Suprapubic skin (tissue), 4 donors: ENCODE results near the gene ZNF28. TPM values are rescaled to one million over a fixed set of nuclear protein-coding genes. Genes with fewer than 3 reads are reported as not detected.

Experiments used
- DNase-seq, 2 donors: peaks; one replicate each; pipeline ENCODE4 v3.0.0-alpha.2; 2019; ENCODE audit warnings: low spot score in 2 of 2
- H3K27ac ChIP-seq: fragments of 200-600 bp; sonication (generic); one replicate; pipeline ENCODE4 v1.5.1; 2019
- H3K27me3 ChIP-seq: fragments of 200-600 bp; sonication (generic); one replicate; pipeline ENCODE4 v1.5.1; 2019
- H3K36me3 ChIP-seq: fragments of 200-600 bp; sonication (generic); one replicate; pipeline ENCODE4 v1.5.1; 2019
- H3K4me1 ChIP-seq: fragments of 200-600 bp; sonication (generic); one replicate; pipeline ENCODE4 v1.5.1; 2019
- H3K4me3 ChIP-seq: fragments of 200-600 bp; sonication (generic); one replicate; pipeline ENCODE4 v1.5.1; 2019; ENCODE audit warnings: mild to moderate bottlenecking
- H3K9me3 ChIP-seq: fragments of 200-600 bp; sonication (generic); one replicate; pipeline ENCODE4 v1.5.1; 2019
- CTCF ChIP-seq, 2 donors: fragments of 200-600 bp in 1 of 2; fragments of 450-650 bp in 1 of 2; sonication (generic) in 1 of 2; IDR thresholded peaks; one replicate each; pipeline ENCODE4 v1.5.1; 2016 to 2019; ENCODE audit warnings: antibody characterized with exemption in 2 of 2, mild to moderate bottlenecking in 1 of 2, moderate library complexity in 1 of 2
- POLR2A ChIP-seq, 2 donors: fragments of 450-650 bp; IDR thresholded peaks; one replicate each; pipeline ENCODE4 v1.6.1; 2017; ENCODE audit warnings: antibody characterized with exemption in 2 of 2, mild to moderate bottlenecking in 2 of 2, moderate library complexity in 2 of 2
- WGBS: methylation state at CpG from one replicate; pipeline ENCODE4 v1.1.5; 2018; 5-methylcytosine and 5-hydroxymethylcytosine counted together
- total RNA-seq, 4 donors: library from RNA; depleted of rRNA; stranded (reverse); fragments of >200 nt; gene quantifications; one replicate each; pipeline ENCODE4 v1.1.0, GENCODE V29; 2016

Gene ZNF28
- total RNA-seq, 4 donors from 2014 or later, result 10.0 to 16.7 (median 14.9) TPM

- TF ChIP-seq POLR2A (IDR thresholded peaks at IDR 0.05), result no peak
- H3K36me3 ChIP-seq, result no peaks in the 10 kb centered on the region
- 62% methylated on average over 4 of the region's 4 CpGs for WGBS
These were observed 71.7 kb downstream of the ZNF28 start for GRCh38 chr19:52749780-52750179.

GRCh38 chr19:52748336-52748950 is 73.0 kb downstream of the ZNF28 start:
- Histone ChIP-seq H3K4me1 (no peaks in the 10 kb centered on the region), H3K4me3 (no peak overlapping the region), H3K36me3 (no peaks in the 10 kb centered on the region), H3K27ac (no peak overlapping the region), H3K9me3 (no peaks in the 10 kb centered on the region), H3K27me3 (no peaks in the 10 kb centered on the region)
- 25% methylated on average over 8 of the region's 8 CpGs for WGBS
- TF ChIP-seq CTCF (IDR thresholded peaks at IDR 0.05), result peak; percentile 15 to 29
- TF ChIP-seq POLR2A (IDR thresholded peaks at IDR 0.05), result no peak
- no peak for DNase-seq

More at GRCh38 chr19:52749780-52750179, 71.7 kb downstream of the ZNF28 start:
- no peak for DNase-seq
- no peaks in the 10 kb centered on the region for H3K9me3 ChIP-seq
- no peaks in the 10 kb centered on the region for H3K27me3 ChIP-seq
- H3K27ac ChIP-seq, result no peak overlapping the region
- H3K4me1 ChIP-seq, result no peaks in the 10 kb centered on the region
- no peak overlapping the region for H3K4me3 ChIP-seq

Other genes starting within 250 kb of the ZNF28 start
- 10 to 100 TPM; 21.3 to 92.9 (median 41.4) TPM for gene ZNF83, start 183.3 kb downstream of the ZNF28 start, total RNA-seq
- 10 to 100 TPM in 2 of 4 donors, 1 to 10 TPM in 2; 6.2 to 13.5 (median 9.4) TPM for gene ZNF611, start 86.6 kb downstream of the ZNF28 start, total RNA-seq
- gene ZNF600, start 34.8 kb downstream of the ZNF28 start, total RNA-seq, result 10 to 100 TPM in 2 of 4 donors, 1 to 10 TPM in 2; 8.1 to 30.0 (median 10.9) TPM
- gene ZNF468, start 36.0 kb upstream of the ZNF28 start, total RNA-seq, result 10 to 100 TPM; 11.9 to 18.7 (median 17.9) TPM
- 10 to 100 TPM in 2 of 4 donors, 1 to 10 TPM in 2; 5.3 to 29.3 (median 11.3) TPM for gene ZNF320, start 76.0 kb upstream of the ZNF28 start, total RNA-seq
- gene ZNF888, start 101.8 kb upstream of the ZNF28 start, total RNA-seq, result 1 to 10 TPM; 3.5 to 5.3 (median 4.5) TPM
- gene ZNF816, start 141.2 kb upstream of the ZNF28 start, total RNA-seq, result 10 to 100 TPM in 2 of 4 donors, 1 to 10 TPM in 2; 6.8 to 14.5 (median 9.2) TPM
- not detected for gene ERVV-1, start 192.3 kb upstream of the ZNF28 start, total RNA-seq
- not detected for gene ERVV-2, start 223.1 kb upstream of the ZNF28 start, total RNA-seq